ENCODE results near the gene TBXAS1.

The TBXAS1 gene

DNA sequence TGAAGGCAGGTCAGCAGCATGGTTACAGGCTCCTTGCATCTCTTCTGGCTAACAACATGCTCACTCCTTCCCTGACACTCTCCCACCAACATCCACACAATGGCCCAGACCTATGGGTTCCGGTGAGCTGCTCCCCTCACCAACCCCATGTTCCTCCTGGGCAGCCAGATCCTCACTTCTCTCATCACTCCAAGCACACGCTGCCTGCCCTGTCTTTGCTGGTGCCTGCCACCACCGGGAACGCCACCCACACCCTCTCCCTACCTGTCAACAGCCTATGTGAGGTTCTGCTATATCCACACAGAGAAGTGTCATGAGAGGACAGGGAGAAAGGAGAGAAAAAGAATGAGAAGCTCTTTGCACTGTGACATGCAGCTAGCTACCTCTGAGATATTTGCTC lies 219.1 kb downstream of the TBXAS1 start:
- TF ChIP-seq, protein P1, sequence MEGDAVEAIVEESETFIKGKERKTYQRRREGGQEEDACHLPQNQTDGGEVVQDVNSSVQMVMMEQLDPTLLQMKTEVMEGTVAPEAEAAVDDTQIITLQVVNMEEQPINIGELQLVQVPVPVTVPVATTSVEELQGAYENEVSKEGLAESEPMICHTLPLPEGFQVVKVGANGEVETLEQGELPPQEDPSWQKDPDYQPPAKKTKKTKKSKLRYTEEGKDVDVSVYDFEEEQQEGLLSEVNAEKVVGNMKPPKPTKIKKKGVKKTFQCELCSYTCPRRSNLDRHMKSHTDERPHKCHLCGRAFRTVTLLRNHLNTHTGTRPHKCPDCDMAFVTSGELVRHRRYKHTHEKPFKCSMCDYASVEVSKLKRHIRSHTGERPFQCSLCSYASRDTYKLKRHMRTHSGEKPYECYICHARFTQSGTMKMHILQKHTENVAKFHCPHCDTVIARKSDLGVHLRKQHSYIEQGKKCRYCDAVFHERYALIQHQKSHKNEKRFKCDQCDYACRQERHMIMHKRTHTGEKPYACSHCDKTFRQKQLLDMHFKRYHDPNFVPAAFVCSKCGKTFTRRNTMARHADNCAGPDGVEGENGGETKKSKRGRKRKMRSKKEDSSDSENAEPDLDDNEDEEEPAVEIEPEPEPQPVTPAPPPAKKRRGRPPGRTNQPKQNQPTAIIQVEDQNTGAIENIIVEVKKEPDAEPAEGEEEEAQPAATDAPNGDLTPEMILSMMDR (conservative IDR thresholded peaks at IDR 0.05): no peak
- no peak for TF ChIP-seq ZFX (IDR thresholded peaks at IDR 0.05)

DNA sequence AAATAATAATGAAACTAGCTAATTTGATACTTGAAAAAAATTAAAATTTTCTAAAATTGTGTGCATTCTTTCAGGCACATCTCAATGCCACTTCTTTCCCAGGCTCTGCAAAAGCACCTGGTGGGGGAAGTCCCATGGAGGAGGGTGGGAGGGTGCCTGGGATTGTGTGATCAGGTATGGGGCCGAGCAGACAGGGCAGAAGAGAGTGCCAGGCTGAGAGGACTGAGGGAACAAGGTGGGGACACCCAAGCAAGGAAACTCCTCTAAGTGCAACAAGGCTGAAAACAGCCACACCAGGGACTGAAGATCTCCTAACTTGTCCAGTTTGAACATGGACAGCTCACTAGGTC lies 219.9 kb downstream of the TBXAS1 start:
- H3K27ac ChIP-seq: peak overlapping the region; percentile 57
- TF ChIP-seq, protein P1 (conservative IDR thresholded peaks at IDR 0.05): no peak
- TF ChIP-seq ZFX (IDR thresholded peaks at IDR 0.05): no peak

More for the DNA sequence above, 219.1 kb downstream of the TBXAS1 start:
- no peak overlapping the region for H3K27ac ChIP-seq

DNA sequence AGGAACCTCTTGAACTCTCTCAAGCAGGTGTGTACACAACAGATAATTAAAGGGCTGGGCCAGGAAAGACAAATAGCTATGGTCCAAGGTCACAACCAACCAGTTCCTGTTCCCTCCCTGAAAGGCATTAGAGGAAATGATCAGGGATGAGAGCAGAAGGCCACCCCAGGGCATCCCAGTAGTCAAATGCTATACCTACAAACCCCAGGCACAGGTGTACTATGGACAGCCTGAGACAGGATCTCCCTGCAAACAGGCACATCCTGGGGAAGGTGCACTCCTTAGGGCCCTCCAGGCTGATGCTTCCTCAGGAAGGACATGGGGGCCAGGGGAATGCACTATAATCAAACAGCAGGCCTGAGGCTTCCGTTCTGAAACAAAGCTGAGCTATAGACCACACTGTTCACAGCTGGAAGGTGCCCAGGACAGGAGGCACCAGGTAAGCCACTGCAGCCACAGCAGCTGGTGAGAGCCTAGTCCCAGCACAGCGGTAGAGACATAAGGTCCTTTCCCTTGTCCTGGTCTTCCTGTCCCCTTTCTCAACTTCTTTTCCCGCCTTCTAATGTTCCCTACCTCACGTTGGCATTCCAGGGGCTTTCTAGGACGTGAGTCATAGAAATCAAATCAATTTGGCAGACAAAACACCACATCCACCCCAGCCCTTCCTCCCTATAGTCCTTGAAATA lies 220.4 kb downstream of the TBXAS1 start:
- peak overlapping the region; percentile 57 for H3K27ac ChIP-seq
- TF ChIP-seq, protein P1 (conservative IDR thresholded peaks at IDR 0.05): no peak
- no peak for TF ChIP-seq ZFX (IDR thresholded peaks at IDR 0.05)

DNA sequence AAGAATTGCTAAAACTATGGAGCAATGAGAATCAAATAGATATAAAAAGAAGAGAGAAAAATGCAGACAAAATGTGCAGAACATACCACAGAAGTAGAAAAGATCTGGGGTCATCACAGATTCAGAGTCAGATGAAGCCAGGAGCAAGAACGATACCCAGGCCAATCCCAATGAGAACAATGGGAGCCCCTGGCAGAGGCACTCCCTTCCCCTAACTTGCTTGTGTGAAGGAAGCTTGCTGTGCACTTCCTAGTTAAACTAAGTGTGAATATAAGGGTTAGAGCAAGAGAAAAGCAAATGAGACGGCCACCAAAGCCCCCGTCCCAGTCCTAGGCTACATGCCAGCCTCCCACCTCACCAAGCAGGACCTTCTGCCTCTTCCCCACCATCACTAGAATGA lies 221.0 kb downstream of the TBXAS1 start:
- no peak for TF ChIP-seq ZFX (IDR thresholded peaks at IDR 0.05)
- TF ChIP-seq, protein P1 (conservative IDR thresholded peaks at IDR 0.05): no peak
- peak overlapping the region; percentile 57; the same call in 1 of the 2 replicates for H3K27ac ChIP-seq

DNA sequence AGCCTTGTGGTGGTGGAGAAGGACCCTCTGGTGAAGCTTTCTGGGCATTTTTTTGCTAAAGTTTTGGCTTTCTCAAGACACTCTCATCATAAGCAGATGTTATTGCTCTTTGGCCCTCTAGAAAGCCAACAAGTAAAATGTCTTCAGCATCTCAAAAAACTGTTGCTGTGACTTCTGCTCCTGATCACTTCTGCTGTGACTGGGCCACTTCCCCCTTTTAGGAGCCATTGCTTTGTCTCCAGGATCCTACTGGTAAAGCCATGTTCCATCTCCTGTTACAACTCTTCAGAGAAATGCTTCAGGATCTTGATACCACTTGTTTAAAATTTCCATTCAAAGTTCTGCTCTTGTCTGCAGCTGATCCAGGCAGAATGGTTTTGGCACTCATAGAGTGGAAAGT lies 222.8 kb downstream of the TBXAS1 start:
- no peak overlapping the region for H3K27ac ChIP-seq
- TF ChIP-seq, protein P1 (conservative IDR thresholded peaks at IDR 0.05): no peak
- TF ChIP-seq ZFX (IDR thresholded peaks at IDR 0.05): no peak

DNA sequence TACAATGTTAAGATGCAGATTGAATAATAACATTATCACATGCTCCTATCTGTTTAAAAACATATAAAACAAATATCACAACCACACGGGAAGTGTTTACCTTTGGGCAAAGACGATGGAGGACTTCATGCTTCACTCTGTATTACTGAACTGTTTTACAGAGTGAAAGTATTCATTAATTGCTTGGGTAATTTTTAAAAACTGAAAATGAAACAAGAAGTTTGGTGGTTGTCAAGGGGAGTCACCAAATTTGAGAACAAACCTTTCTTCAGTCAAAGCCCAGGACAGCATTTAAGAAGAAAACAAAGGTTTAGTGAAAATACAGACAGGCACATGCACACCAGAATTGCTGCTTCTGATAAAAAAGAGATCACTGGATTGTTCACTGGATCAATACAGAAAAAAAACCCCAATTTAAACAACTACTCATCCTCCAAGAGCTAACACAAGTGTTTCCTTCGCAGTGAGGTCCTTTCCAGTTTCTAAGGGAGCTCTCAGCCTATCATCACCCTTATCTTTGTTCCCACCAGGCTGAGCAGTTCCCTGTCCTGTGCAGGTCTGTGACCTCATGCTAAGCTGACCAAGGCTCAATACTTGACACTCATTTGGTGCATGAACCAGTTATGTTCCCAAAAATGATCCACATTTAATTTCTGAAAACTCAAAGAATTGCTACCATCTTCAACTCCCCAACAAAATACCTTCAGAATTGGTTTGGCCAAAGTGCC lies 224.9 kb downstream of the TBXAS1 start:
- H3K27ac ChIP-seq: no peak overlapping the region
- no peak for TF ChIP-seq ZFX (IDR thresholded peaks at IDR 0.05)
- TF ChIP-seq, protein P1 (conservative IDR thresholded peaks at IDR 0.05): no peak

DNA sequence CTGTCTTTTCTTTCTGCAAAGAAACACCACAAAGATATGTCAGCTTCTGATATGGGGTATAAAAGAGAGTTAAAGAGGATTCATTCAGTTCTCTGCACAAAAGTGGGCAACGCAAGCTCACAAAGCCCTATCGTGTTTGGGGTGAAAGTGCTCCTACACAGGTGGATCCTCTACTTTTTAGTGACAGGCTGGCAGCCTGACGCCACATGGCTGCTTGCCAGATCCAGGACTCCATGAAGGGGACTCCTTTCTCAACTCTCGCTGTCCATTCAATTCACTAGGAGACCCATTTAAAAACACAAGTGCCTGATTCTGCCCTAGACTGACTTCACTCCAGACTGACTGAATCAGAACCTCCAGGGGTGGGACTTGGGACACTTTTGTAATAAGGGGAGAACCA lies 225.7 kb downstream of the TBXAS1 start:
- TF ChIP-seq ZFX (IDR thresholded peaks at IDR 0.05): no peak
- TF ChIP-seq, protein P1 (conservative IDR thresholded peaks at IDR 0.05): no peak
- no peak overlapping the region for H3K27ac ChIP-seq
